Measurements from ENCODE around the gene TRIM46.
"Not testable (repeated sequence)": the region's sequence is repeated elsewhere in the genome, so short reads cannot be mapped to it uniquely, and the experiment has no call there.

TRIM46 gene

DNA sequence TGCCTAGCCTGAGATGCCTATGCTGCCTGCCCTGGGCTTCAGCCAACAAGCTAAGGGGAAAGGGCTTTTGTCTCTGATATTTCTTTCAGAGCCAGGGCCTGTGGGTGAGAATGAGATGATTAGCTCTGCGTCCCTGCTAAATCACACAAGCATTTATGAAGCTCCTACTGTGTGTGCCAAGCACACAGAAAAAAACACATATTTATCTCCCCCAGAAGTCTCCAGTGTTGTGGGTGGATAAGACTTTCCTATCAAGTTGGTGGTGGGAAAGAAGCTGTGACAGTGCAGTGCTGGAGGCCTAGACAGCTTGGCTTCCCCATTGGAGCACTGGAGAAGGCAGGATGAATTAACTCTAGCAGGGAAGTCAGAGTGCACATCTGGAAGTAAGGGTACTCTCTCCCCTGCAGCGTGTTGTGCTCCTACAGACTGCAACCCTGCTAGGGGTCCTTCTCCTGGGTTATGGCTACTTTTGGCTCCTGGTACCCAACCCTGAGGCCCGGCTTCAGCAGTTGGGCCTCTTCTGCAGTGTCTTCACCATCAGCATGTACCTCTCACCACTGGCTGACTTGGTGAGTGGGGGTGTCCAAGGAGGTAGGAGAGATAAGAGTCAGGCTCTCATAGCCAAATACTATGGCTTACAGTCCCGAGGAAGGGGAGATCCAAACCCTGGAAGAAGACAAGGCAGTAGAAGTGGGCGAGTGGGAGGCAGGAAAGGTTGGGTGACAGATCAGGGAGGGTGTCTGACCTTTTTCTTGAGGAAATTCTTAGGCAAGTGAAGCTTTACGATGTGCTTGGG lies 36.3 kb upstream of the TRIM46 start:
- DNase-seq = no peak

DNA sequence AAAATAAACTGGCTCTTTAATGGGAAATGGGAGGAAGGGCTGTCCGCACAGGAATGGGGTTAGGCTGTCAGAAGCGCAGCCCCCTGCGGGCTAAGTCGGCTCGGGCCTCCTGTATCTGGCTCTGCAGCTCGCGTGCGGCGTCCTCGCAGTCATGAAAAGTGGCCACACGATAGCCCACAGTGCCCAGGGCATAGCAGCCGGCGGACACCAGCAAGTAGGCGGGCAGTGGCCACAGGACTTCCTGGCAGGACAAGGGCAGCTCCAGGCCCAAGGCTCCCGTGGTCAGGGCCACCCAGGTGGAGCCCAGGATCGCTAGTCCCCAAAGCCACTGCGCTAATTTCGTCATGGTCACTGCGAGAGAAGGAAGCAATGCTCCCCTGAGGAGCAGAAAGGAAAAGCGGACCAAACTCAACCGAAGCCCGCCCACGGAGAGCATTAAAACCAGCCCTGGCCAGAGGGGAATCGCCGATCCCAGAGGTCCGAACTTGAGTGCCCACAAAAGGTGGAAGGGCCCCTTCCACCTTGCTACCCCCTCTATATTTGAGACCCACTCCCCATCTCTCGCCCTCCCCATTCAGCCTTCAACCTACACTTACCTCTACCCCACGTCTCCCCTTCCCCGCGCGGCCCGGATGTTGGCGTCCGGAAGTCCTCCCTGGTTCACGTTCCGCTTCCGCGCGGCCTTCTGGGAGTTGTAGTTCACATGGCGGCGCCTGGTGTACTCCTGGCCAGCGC lies 33.6 kb upstream of the TRIM46 start, which contains the start of gene DPM3:
TSS of gene DPM3 (minus strand) at position 637 of the 735 bp plus-strand sequence. CDS start at position 346, 291 bp downstream.
- DNase-seq = peak; percentile 78

DNA sequence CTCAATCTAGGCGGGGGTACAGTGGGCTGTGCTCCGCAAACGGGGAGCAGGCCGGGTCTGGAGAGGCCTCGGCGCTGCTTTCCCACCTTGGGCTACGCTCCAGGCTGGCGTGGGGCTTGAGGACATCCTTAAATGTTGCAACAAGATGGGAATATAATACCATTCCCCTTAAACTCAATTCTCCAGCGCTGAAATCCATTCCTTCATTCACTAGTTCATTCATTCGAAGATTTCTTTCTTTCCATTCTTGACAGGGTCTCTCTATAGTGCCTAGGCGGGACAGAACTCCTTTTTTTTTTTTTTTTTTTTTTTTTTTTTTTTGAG lies 33.1 kb upstream of the TRIM46 start:
- no peak for DNase-seq

DNA sequence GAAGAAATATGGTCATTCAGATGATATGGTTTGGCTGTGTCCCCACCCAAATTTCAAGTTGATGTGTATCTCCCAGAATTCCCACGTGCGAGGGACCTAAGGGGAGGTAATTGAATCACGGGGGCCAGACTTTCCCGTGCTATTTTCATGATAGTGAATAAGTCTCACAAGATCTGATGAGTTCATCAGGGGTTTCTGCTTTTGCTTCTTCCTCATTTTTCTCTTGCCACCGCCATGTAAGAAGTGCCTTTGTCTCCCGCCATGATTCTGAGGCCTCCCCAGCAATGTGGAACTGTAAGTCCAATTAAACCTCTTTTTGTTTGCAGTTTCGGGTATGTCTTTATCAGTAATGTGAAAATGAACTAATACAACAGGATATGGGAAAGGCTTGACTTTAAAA lies 31.9 kb upstream of the TRIM46 start:
- no peak for DNase-seq

DNA sequence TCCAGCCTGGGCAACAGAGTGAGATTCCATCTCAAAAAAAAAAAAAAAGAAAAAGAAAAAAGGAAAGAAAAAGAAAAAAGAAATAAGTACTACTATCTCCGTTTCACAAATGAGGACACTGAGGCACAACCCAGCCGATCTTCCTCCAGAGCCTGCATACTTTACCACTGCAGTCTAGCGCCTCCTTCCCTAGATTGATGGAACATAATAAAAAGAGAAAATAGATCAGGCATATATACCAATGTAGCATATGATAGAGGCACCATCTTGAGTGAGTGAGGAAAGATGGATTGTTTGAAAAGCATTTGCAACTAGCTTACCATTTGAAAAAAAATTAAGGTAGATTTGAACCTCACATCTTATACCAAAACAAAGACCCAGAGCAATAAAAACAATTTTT lies 28.2 kb upstream of the TRIM46 start:
- DNase-seq = no peak

DNA sequence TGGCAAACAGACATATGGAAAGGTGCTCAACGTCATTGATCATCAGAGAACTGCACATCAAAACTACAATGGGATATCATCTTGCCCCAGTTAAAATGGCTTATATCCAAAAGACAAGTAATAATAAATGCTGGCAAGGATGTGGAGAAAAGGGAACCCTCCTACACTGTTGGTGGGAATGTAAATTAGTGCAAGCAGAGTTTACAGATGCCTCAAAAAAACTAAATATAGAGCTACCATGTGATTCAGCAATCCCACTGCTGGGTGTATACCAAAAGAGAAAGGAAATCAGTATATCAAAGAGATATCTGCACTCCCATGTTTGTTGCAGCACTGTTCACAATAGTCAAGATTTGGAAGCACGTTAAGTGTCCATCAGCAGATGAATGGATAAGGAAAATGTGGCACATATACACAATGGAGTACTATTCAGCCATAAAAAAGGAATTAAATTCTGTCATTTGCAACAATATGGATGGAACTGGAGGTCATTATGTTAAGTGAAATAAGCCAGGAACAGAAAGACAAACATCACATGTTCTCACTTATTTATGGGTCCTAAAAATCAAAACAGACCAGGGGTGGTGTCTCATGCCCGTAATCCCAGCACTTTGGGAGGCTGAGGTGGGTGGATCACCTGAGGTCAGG lies 17.5 kb upstream of the TRIM46 start:
- DNase-seq = not testable (repeated sequence)

- no peak for DNase-seq
These were observed 14.7 kb upstream of the TRIM46 start for GRCh38 chr1:155158991-155159390.

GRCh38 chr1:155160128-155160527 lies 13.5 kb upstream of the TRIM46 start:
- no peak for DNase-seq

DNA sequence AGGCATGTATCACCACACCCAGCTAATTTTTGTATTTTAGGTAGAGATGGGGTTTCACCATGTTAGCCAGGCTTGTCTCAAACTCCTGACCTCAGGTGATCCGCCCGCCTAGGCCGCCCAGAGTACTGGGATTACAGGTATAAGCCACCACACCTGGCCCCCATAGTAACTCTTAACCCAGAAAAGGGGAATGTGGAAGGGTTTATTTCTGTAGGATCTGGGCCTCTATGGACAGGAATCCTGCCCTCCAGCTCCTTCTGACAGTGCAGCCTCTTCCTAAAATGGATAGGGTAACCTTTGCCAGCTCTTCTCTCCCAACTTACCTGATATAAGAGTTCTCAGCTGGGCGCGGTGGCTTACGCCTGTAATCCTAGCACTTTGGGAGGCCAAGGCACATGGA lies 11.0 kb upstream of the TRIM46 start:
- not testable (repeated sequence) for DNase-seq

DNA sequence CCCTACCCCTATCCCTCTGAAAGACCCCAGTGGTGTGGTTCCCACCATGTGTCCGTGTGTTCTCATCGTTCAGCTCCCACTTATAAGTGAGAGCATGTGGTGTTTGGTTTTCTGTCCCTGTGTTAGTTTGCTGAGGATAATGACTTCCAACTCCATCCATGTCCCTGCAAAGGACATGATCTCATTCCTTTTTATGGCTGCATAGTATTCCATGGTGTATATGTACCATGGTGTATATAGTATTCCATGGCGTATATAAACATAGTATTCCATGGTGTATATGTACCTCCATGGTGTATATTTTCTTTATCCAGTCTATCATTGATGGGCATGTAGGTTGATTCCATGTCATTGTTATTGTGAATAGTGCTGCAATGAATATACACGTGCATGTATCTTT lies 9.9 kb upstream of the TRIM46 start:
- DNase-seq = not testable (repeated sequence)

DNA sequence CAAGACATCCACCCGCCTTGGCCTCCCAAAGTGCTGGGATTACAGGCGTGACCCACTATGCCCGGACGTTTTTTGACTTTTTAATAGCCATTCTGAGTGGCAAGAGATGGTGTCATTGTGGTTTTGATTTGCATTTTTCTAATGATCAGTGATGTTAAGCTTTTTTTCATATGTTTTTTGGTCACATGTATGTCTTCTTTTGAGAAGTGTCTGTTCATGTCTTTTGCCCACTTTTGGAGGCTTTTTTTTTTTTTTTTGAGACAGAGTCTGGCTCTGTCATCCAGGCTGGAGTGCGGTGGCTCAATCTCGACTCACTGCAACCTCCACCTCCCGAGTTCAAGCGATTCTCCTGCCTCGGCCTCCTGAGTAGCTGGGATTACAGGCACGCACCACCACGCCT lies 9.0 kb upstream of the TRIM46 start:
- DNase-seq = not testable (repeated sequence)

DNA sequence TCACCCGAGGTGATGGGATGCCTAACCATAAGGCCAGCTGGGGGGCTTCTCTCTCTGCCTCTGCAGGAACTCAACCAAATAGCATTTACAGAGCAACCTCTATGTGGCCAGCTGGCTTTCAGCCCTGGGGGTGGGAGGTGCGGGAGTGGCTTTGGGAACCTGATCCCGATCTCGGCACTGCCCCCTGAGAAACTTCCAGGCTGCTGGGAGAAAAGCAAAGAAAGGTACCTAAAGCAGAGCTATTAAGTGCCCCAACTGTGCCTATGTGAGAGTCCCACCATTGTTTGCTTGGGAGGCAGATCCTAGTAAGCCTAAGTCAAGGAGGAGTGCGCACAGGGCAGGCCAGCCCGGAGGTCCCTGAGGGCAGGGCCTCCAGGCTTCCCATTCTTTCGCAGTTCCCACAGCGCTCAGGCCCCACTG lies 7.6 kb upstream of the TRIM46 start:
- no peak for DNase-seq

GRCh38 chr1:155166471-155167165 lies 7.0 kb upstream of the TRIM46 start:
- no peak for DNase-seq

- DNase-seq = peak; percentile 83
These were observed 6.2 kb upstream of the TRIM46 start for GRCh38 chr1:155167166-155168104.

GRCh38 chr1:155168105-155168445 lies 5.6 kb upstream of the TRIM46 start:
- DNase-seq = not testable (repeated sequence)

GRCh38 chr1:155168456-155169210 lies 5.0 kb upstream of the TRIM46 start:
- DNase-seq = no peak

DNA sequence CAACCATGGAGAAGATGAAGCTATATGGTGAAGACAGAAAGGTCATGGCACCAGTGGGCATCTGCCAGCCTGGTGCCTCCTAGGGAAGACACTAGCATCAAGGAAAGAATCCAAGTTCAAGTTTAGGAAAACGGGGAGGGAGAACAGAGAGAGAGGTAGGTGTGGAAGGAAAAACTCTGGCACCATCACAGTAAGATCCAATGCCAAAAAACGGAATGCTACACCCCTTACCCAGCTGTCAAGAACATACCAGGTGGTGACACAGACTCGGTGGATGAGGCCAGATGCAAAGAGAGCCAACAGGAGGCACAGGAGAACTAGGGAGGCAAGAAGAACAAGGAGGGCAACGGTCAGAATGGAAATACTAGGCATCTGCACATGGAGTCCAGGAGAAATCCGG lies 4.1 kb upstream of the TRIM46 start:
- DNase-seq = no peak

DNA sequence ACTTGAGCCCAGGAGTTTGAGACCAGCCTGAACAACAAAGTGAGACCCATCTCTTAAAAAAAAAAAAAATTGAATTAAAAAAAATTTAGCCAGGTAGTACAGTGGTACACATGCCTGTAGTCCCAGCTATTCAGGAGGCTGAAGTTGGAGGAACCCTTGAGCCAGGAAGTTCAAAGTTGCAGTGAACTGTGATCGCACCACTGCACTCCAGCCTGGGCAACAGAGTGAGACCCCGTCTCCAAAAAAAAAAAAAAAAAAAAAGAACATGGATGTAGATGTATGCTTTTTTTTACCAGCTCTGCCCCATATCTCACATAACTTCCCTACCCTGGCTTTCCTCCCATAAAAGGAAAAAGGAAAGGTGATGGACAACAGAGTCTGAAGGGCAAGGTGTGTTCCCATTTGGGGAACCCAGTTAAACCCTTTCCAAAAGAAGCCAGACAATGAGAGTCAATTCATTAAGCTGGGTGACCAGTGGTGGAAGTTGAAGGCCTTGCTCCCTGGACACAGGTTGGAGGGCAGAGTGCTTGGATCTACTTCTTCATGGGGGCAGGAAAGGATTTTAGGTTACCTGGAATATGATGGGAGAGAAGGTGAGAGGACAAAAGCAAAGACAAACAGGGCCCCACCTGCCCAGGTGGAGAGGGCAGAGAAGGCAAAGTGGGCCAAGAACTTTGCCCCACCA lies 3.4 kb upstream of the TRIM46 start:
- no peak for DNase-seq

- no peak for DNase-seq
These were observed 2.8 kb upstream of the TRIM46 start for GRCh38 chr1:155170806-155171205.

GRCh38 chr1:155171836-155172731 lies 1.6 kb upstream of the TRIM46 start:
- DNase-seq = no peak

Measured in DMS79 (cell line).